Umbilical cord (tissue), 2 donors: ENCODE data around the gene CREM. TPM values are rescaled to one million over a fixed set of nuclear protein-coding genes. Genes with fewer than 3 reads are reported as not detected.
A peak's percentile ranks its signal among the peaks of the same experiment; 100 is the strongest.
"Not testable (repeated sequence)": the region's sequence is repeated elsewhere in the genome, so short reads cannot be mapped to it uniquely, and the experiment has no call there.

Source experiments
- DNase-seq: peaks from one replicate; pipeline ENCODE4 v3.0.0-alpha.2; 2015; ENCODE audit warnings: low spot score
- total RNA-seq: library from RNA; depleted of rRNA; stranded (reverse); fragments of >200 nt; gene quantifications from one replicate; pipeline ENCODE4 v1.2.3, GENCODE V29; 2014; ENCODE audit warnings: low replicate concordance; ENCODE audit not compliant: insufficient read depth

The CREM gene
- total RNA-seq, result 47.9 TPM

- DNase-seq, result peak; percentile 98
These were observed at the start of gene CREM for GRCh38 chr10:35126530-35127288. Gene CREM (plus strand): TSS chr10:35126846. CDS start chr10:35137836, 10,990 bp downstream.

DNA sequence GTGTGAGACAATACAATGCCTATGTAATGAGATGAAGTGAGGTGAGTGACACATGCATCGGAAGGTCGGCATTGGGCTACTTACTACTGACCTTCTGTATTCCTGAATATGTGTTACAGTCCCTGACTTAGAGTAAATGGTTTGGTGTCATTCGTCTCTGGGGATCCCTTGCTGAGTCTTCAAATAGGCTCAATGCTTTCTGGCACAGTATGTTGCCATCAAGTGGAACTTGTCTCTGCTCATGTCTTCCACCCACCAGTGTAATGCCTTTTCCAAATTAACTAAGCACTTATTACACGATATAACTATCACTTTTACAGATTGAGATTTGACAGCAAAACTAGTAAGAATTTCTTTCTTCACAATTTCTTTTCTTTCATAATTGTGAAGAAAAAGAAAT lies 47.4 kb upstream of the CREM start:
- no peak for DNase-seq

DNA sequence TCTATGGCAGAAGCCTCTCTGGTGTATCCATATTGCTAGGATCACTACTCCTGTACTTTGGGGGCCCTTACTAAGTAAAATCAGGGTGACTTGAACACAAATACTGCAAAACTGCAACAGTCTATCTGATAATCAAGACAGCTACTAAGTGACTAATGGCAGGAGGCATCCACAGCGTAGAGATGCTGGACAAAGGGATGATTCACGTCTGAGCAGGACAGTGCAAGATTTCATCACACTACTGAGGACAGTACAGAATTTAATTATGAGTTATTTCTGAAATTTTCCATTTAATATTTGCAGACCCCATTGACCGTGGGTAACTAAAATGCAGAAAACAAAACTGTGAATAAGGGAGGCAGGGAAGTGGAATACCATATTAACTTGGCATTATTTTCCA lies 46.9 kb upstream of the CREM start:
- no peak for DNase-seq

- DNase-seq, result not testable (repeated sequence)
These were observed 46.4 kb upstream of the CREM start for GRCh38 chr10:35080261-35080660.

GRCh38 chr10:35083242-35083641 lies 43.4 kb upstream of the CREM start:
- DNase-seq, result no peak

GRCh38 chr10:35089611-35090161 lies 37.0 kb upstream of the CREM start:
- peak; percentile 34 for DNase-seq

- DNase-seq, result peak; percentile 95
These were observed 36.3 kb upstream of the CREM start, which contains the start of gene CUL2 for GRCh38 chr10:35090162-35090954. Gene CUL2 (minus strand): TSS chr10:35090341. CDS start chr10:35071317, 19,024 bp downstream.

DNA sequence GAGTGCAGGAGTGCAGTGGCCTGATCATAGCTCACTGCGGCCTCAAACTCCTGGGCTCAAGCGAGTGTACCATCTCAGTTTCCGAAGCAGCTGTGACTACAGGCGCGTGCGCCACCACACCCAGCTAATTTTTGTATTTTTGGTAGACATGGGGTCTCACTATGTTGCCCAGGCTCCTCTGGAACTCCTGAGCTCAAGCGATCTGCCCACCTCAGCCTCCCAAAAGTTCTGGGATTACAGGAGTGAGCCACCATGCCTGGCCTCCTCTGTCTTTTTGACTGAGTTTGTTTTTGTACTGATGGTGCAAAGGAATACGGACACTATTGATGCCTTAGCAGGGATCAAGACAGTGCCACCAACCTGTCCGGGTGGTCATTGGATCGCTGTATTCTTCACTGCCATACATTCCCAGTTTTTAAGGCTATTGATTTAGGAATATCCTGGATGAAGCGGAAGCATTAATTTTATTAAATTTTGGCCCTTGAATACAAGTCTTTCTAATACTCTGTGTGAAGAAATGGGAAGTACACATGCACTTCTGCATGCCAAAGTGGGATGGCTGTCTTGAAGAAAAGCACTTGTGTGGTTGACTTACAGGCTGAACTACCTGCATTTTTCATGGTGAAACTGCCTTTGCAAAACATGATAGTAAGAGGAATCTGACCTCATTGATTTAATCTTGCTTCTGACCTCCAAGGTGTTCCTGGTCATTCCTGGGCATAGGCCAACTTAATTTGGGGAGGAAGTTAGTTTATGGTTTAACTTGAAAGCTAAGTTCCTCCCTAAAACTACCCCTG lies 34.5 kb upstream of the CREM start:
- DNase-seq, result no peak

- no peak for DNase-seq
These were observed 33.8 kb upstream of the CREM start for GRCh38 chr10:35092851-35093250.

- DNase-seq, result no peak
These were observed 30.3 kb upstream of the CREM start for GRCh38 chr10:35096312-35096711.

GRCh38 chr10:35097510-35097909 lies 29.1 kb upstream of the CREM start:
- DNase-seq, result no peak

- DNase-seq, result peak; percentile 76
These were observed 22.8 kb upstream of the CREM start for GRCh38 chr10:35103882-35104281.

GRCh38 chr10:35112571-35112970 lies 14.1 kb upstream of the CREM start:
- peak; percentile 92 for DNase-seq

GRCh38 chr10:35119378-35119777 lies 7.3 kb upstream of the CREM start:
- no peak for DNase-seq

DNA sequence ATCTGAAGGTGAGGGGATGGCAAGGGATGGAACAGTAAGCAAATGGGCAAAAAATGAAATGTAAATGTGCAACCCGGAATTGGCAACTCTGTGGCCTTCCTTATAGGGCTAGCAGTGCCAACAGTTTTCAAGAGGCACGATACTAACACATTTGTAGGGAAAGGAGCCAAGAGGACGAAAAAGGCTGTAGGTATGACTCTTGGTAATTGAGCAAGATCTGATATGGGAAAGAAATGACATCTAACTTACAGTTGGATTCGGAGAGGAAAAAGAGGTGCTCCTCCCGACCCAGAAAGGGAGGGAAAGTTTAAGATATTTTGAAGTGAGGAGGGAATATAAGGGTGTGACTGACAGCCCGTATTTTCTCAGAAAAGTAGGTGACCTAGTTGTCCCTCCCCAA lies 2.1 kb upstream of the CREM start:
- no peak for DNase-seq

DNA sequence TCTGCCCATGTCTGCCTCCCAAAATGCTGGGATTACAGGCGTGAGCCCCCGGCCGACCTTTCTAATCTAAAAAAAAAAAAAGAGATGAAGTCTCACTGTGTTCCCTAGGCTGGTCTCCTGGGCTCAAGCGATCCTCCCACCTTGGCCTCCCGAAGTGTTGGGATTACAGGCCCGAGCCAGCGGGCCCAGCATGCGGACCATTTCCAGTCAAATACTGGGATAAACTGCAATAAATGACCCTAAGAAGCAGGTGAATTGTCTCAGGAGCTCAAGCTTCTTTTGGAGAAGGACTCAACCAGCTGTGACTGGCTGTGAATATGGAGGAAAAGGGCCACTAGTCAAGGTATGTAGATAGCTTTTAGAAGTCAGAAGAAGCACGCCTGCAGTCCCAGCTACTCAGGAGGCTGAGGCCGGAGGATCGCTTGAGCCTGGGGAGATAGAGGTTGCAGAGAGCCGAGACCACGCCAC lies 550 bp upstream of the CREM start:
- DNase-seq, result no peak

GRCh38 chr10:35127289-35127891 lies 744 bp downstream of the CREM start:
- peak; percentile 78 for DNase-seq

- no peak for DNase-seq
These were observed 2.6 kb downstream of the CREM start for GRCh38 chr10:35129185-35129674.

GRCh38 chr10:35130663-35131062 lies 4.0 kb downstream of the CREM start:
- DNase-seq, result no peak

DNA sequence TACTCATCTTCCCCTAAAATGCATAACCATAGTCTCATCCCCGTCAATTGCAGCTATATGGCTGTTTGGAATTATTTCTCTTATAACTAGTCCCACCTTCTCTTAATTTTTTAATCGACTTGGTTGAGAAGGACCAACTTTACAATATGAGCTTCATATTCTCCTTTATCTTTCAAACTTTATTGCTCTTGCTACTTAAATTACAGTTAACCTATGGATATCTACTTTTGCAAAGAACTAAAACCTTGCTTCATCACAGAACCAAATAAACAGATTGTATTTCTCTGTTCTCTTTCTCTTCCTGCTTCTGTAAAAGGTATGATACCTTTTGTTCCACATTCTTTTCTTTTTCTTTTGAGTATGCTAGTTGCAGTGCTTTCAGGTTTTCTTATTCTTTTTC lies 6.1 kb downstream of the CREM start:
- no peak for DNase-seq

DNA sequence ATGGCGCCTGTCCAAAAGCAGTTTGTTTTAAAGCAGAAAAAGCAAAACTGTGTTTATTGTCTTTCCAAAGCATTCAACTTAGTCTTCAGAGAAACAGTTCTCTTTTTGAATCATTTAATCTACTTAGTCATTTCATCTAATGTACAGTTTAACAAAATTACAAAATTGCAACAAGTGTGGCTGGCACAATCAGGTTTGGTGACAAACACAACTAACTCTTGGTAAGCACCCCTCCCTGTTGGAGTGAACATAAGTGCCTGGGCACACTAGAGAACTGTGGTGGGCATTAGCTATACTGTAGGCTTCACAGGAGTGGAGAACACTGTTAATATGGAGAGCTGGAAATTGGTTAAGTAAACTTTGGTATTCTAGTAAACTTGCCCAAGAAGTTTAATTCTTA lies 6.9 kb downstream of the CREM start:
- DNase-seq, result no peak
